AG04450 (cell line): Measurements from ENCODE around the gene KRT6B. TPM values are rescaled to one million over a fixed set of nuclear protein-coding genes. Genes with fewer than 3 reads are reported as not detected.
"Not testable (repeated sequence)": the region's sequence is repeated elsewhere in the genome, so short reads cannot be mapped to it uniquely, and the experiment has no call there.

ENCODE experiments used
- CTCF ChIA-PET: fragments of 300-600, 350-600 bp; formaldehyde crosslinking; extraction: SDS; loops from one replicate; lab custom pipeline; 2022; ENCODE audit warnings: antibody characterized with exemption, inconsistent platforms; lab: Charles Lee
- POLR2A ChIA-PET: fragments of 350-600 bp; formaldehyde crosslinking; extraction: SDS; loops from one replicate; lab custom pipeline; 2021; ENCODE audit warnings: antibody characterized with exemption, inconsistent platforms; lab: Yijun Ruan, JAX
- DNase-seq: peaks from one replicate; pipeline ENCODE4 v3.0.0-alpha.2; 2011; ENCODE audit warnings: low read depth, low spot score
- H3K27ac ChIP-seq: one replicate; pipeline ENCODE4 v1.5.1; 2012; ENCODE audit warnings: low read depth, low read length, control low read depth
- H3K27me3 ChIP-seq: one replicate; pipeline ENCODE4 v1.6.0; 2012; ENCODE audit warnings: low read length; ENCODE audit not compliant: control insufficient read depth, insufficient read depth
- H3K4me3 ChIP-seq: 2 replicates; pipeline ENCODE4 v1.5.1; 2011; ENCODE audit warnings: mild to moderate bottlenecking, low read depth, low read length, control low read depth
- H3K9me3 ChIP-seq: 2 replicates; pipeline ENCODE4 v1.5.1; 2012; ENCODE audit warnings: low read length; ENCODE audit not compliant: control insufficient read depth, insufficient read depth
- CTCF ChIP-seq: IDR thresholded peaks from 2 replicates; pipeline ENCODE4 v1.5.1; 2011; ENCODE audit warnings: low read depth, low read length, control low read depth, inconsistent platforms
- polyA plus RNA-seq: library from polyadenylated mRNA; depleted of rRNA; stranded (reverse); fragments of >200 nt; gene quantifications from 2 replicates; pipeline ENCODE4 v1.2.3, GENCODE V29; 2011

Gene KRT6B
- polyA plus RNA-seq, 1 experiment, result not detected

- ChIA-PET CTCF (no interaction called here), POLR2A (no interaction called here)
- peaks cover 2% of the 10 kb centered on the region for H3K27me3 ChIP-seq
- no peak for DNase-seq
- TF ChIP-seq CTCF, result no peak
- no peaks in the 10 kb centered on the region for H3K9me3 ChIP-seq
- H3K4me3 ChIP-seq, result no peak overlapping the region
- H3K27ac ChIP-seq, result no peak overlapping the region
Measured at GRCh38 chr12:52455821-52456220, 3.9 kb upstream of the KRT6B start.

- Histone ChIP-seq H3K27ac (no peak overlapping the region), H3K4me3 (no peak overlapping the region), H3K9me3 (no peaks in the 10 kb centered on the region), H3K27me3 (peaks cover 2% of the 10 kb centered on the region)
- no peak for DNase-seq
- ChIA-PET CTCF (no interaction called here), POLR2A (no interaction called here)
- no peak for TF ChIP-seq CTCF
Measured at GRCh38 chr12:52454411-52455201, 2.7 kb upstream of the KRT6B start.

- TF ChIP-seq CTCF, result no peak
- POLR2A ChIA-PET, result no interaction called here
- H3K4me3 ChIP-seq, result no peak overlapping the region
- no peak for DNase-seq
- H3K27me3 ChIP-seq, result peaks cover 5% of the 10 kb centered on the region
- no peaks in the 10 kb centered on the region for H3K9me3 ChIP-seq
- H3K27ac ChIP-seq, result no peak overlapping the region
- CTCF ChIA-PET, result no interaction called here
Measured at GRCh38 chr12:52448228-52448627, 3.7 kb downstream of the KRT6B start.

GRCh38 chr12:52447196-52447595 is 4.8 kb downstream of the KRT6B start:
- CTCF ChIA-PET, H3K9me3 ChIP-seq, H3K27me3 ChIP-seq, H3K27ac ChIP-seq, DNase-seq, H3K4me3 ChIP-seq, POLR2A ChIA-PET: not testable (repeated sequence)

- TF ChIP-seq CTCF, result no peak
- H3K9me3 ChIP-seq, result no peaks in the 10 kb centered on the region
- no peak overlapping the region for H3K27ac ChIP-seq
- CTCF ChIA-PET, result no interaction called here
- POLR2A ChIA-PET, result no interaction called here
- no peak for DNase-seq
- H3K27me3 ChIP-seq, result peaks cover 5% of the 10 kb centered on the region
- H3K4me3 ChIP-seq, result no peak overlapping the region
Measured at GRCh38 chr12:52446367-52447045, 5.4 kb downstream of the KRT6B start.
